Measurements from ENCODE around the gene GLT1D1.

GLT1D1 gene

DNA sequence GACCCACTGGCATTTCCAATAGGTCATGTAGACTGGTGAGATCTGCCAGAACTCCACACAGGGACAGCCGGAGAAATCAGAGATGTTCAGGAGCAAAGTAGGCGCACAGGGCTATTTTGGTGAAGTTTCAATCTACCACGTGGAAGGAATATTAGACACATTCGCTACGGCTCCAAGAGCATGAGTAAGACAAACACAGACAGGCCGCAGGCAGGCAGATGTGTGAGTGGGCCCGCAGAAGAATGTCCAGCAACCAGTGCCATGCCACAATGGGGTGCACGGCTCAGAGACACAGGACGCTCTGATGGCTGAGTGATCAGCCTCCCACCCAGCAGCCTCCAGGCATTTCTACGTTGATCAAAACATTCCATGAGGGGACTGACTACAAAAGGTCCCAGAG is 39.9 kb upstream of the GLT1D1 start:
- TF ChIP-seq POU2F2 (IDR thresholded peaks at IDR 0.05; ENCODE audit: low read depth, low read length) (no peak), POLR2AphosphoS5 (IDR thresholded peaks at IDR 0.05; ENCODE audit: low read depth, low read length) (peak; percentile 15; the same call in 1 of the 2 replicates)
- DNase-seq (ENCODE audit: insufficient read length, low spot score) (no peak), FAIRE-seq (no peak)

DNA sequence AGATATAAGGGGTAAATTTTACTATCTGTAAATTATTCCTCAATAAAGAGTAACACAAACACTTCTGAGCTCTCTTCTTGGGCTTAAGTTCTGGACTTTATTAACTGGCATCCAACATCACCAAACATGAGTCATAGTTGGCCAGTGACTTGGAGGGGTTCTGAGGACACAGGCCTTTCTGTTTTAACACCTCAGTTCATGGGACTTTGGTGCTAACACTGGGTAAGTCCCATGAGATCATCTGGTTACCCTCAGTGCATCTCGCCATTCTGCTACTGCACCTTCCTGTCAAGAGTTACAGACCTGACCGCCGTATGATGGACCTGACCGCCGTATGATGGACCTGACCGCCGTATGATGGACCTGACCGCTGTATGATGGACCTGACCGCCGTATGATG is 39.4 kb upstream of the GLT1D1 start:
- DNase-seq (ENCODE audit: insufficient read length, low spot score) (no peak), FAIRE-seq (peak; percentile 48)
- TF ChIP-seq SPI1 (IDR thresholded peaks at IDR 0.05; ENCODE audit: low read depth, low read length), result no peak
- no peak for TF ChIP-seq POU2F2 (IDR thresholded peaks at IDR 0.05; ENCODE audit: low read depth, low read length)
- TF ChIP-seq POLR2A (IDR thresholded peaks at IDR 0.05; ENCODE audit: low read depth, low read length), result no peak
- no peak for TF ChIP-seq TAF1 (IDR thresholded peaks at IDR 0.05; ENCODE audit: low read depth, low read length)
- no peak for TF ChIP-seq POLR2AphosphoS5 (IDR thresholded peaks at IDR 0.05; ENCODE audit: low read depth, low read length)
- no peak for TF ChIP-seq PAX5 (IDR thresholded peaks at IDR 0.05; ENCODE audit: insufficient read depth, low read length, severe bottlenecking)

DNA sequence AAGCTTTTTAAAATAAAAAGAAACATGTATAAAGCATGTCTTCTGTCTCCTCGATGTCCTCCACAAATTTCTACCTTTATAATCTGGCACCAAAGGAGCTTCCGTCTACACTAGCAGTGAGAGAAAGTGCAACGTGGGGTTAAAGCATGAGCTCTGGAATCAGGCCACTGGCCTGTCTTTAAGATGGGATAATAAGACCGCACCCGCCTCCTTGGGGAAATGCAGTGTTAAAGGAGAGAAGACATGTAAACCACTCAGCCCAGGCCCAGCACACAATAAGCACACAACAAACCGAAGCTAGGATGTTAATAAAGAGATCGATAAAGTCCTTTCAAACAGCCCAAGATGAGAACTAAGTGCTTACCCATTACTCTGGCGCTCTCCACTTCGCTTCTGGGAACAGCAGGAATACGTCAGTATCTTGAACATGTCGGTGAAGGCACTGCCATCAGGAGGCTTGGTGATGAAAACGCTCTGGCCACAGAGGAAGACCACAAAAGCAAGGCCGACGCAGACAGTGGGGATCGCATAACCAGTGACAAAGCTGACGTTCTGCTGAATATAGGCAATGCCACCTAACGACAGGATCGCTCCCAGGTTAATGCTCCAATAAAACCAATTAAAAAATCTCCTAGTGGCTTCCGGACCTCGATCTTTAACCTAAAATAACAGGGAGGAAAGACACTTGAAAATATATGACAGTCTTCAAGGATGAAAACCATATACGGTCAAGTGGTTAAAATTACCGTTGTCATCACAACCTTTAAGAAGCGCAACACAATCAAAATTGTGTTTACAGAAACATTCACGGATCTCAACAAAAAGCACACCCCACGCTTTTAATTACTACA is 38.6 kb upstream of the GLT1D1 start:
- FAIRE-seq (no peak), DNase-seq (ENCODE audit: insufficient read length, low spot score) (no peak)
- TF ChIP-seq POU2F2 (IDR thresholded peaks at IDR 0.05; ENCODE audit: low read depth, low read length), result no peak
- TF ChIP-seq POLR2AphosphoS5 (IDR thresholded peaks at IDR 0.05; ENCODE audit: low read depth, low read length), result 0 out of 2 replicates have a peak, but pooled peaks have one; percentile 11
- TF ChIP-seq PAX5 (IDR thresholded peaks at IDR 0.05; ENCODE audit: insufficient read depth, low read length, severe bottlenecking), result no peak
- no peak for TF ChIP-seq POLR2A (IDR thresholded peaks at IDR 0.05; ENCODE audit: low read depth, low read length)

DNA sequence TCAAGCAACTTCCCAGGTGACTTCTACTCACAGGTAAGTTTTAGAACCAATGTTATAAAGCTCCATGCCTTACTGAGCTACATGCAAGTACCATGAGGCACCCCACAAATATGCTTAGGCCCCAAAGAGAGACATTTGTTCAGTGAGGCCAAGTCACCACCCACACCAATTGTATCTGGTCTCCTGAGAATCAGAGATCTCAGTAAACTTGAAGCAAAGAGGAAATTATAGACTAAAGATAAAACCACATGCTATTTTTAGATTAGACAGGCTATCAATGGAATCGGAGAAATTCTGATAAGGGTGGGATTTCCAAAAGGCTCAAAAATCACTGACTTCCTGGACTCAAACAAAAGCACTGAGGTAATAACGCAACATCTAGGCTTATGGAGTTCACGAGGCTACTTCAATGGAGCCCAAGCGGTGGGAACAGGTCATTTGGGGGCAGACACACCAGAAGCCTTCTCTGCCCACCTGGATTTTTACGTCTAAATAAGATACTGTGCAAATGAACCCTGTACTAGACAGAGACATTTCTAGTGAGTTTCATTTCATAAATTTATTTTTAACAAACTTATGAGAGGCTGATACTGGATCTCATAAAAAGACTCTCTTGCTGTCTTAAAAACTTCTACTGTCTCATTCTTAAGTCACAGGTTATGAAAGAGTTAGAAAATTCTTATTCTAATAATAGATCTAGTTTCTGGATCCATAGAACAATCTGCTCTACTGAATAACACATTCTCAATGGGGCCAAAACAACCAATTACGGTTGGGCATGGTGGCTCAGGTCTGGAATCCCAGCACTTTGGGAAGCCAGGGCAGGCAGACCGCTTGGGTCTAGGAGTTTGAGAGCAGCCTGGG is 37.3 kb upstream of the GLT1D1 start:
- DNase-seq (ENCODE audit: insufficient read length, low spot score) (no peak), FAIRE-seq (peak; percentile 56)
- TF ChIP-seq TAF1 (IDR thresholded peaks at IDR 0.05; ENCODE audit: low read depth, low read length), result no peak
- no peak for TF ChIP-seq POLR2AphosphoS5 (IDR thresholded peaks at IDR 0.05; ENCODE audit: low read depth, low read length)
- TF ChIP-seq POLR2A (IDR thresholded peaks at IDR 0.05; ENCODE audit: low read depth, low read length), result no peak
- no peak for TF ChIP-seq POU2F2 (IDR thresholded peaks at IDR 0.05; ENCODE audit: low read depth, low read length)
- TF ChIP-seq SPI1 (IDR thresholded peaks at IDR 0.05; ENCODE audit: low read depth, low read length), result no peak
- no peak for TF ChIP-seq PAX5 (IDR thresholded peaks at IDR 0.05; ENCODE audit: insufficient read depth, low read length, severe bottlenecking)

DNA sequence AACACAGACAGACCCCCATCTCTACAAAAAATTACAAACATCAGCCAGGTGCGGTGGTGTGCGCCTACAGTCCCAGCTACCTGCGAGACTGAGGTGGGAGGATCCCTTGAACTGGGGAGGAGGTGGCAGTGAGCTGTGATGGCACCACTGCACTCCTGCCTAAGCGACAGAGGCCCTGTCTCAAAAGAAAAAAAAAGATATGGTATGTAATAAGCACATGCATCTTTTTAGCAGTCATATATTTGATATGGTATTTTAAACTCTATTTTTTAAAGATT is 36.7 kb upstream of the GLT1D1 start:
- FAIRE-seq (peak; percentile 82), DNase-seq (ENCODE audit: insufficient read length, low spot score) (no peak)
- TF ChIP-seq POLR2A (IDR thresholded peaks at IDR 0.05; ENCODE audit: low read depth, low read length) (no peak; the same call in 1 of the 2 replicates), POLR2AphosphoS5 (IDR thresholded peaks at IDR 0.05; ENCODE audit: low read depth, low read length) (no peak; the same call in 1 of the 2 replicates), SPI1 (IDR thresholded peaks at IDR 0.05; ENCODE audit: low read depth, low read length) (no peak), POU2F2 (IDR thresholded peaks at IDR 0.05; ENCODE audit: low read depth, low read length) (peak; percentile 47; the same call in 1 of the 2 replicates), TAF1 (IDR thresholded peaks at IDR 0.05; ENCODE audit: low read depth, low read length) (no peak), PAX5 (IDR thresholded peaks at IDR 0.05; ENCODE audit: insufficient read depth, low read length, severe bottlenecking) (no peak)

DNA sequence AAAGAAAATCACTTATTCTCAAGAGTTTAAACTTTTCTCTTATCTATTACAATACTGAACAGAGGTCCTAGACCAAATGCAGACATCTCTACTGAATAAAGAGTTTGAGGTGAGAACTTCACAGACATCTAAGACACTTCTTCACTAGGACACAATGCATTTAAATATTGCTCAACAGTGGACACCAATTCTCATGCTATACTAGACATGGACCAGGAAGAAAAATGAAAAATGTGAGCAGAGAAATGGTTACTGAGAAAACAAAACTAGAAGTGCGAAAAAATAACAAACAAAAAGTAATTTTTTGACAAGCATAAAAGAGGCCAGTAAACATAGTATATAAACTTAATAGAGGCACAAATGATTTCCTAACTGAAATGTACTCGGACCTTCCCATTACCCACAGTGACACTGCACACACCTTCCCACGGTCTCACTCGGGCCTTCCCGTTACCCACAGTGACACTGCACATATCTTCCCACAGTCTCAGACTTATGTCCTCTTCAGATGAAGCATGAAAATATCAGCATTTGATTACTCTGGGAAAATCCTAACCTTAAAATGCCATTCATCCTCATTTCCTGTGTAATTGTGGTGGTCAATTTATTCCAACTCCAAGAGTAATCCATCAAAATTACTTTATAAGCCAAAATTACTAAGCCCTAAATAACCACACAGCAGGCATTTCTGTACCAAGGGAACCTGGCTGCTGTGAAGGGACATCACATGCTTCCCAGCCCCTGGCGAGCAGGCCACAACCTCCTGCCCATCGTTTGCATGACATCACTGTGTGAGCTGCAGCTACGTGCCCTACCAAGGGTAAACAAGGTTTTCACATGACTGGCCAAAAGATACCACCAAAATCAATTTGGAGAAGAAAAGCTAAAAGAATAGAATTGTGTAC is 35.9 kb upstream of the GLT1D1 start:
- DNase-seq (ENCODE audit: insufficient read length, low spot score), result no peak
- TF ChIP-seq POLR2A (IDR thresholded peaks at IDR 0.05; ENCODE audit: low read depth, low read length) (peak; percentile 42; the same call in 1 of the 2 replicates), PAX5 (IDR thresholded peaks at IDR 0.05; ENCODE audit: insufficient read depth, low read length, severe bottlenecking) (no peak), POLR2AphosphoS5 (IDR thresholded peaks at IDR 0.05; ENCODE audit: low read depth, low read length) (peak; percentile 7), SPI1 (IDR thresholded peaks at IDR 0.05; ENCODE audit: low read depth, low read length) (no peak; the same call in 1 of the 2 replicates)
- no peak for FAIRE-seq

DNA sequence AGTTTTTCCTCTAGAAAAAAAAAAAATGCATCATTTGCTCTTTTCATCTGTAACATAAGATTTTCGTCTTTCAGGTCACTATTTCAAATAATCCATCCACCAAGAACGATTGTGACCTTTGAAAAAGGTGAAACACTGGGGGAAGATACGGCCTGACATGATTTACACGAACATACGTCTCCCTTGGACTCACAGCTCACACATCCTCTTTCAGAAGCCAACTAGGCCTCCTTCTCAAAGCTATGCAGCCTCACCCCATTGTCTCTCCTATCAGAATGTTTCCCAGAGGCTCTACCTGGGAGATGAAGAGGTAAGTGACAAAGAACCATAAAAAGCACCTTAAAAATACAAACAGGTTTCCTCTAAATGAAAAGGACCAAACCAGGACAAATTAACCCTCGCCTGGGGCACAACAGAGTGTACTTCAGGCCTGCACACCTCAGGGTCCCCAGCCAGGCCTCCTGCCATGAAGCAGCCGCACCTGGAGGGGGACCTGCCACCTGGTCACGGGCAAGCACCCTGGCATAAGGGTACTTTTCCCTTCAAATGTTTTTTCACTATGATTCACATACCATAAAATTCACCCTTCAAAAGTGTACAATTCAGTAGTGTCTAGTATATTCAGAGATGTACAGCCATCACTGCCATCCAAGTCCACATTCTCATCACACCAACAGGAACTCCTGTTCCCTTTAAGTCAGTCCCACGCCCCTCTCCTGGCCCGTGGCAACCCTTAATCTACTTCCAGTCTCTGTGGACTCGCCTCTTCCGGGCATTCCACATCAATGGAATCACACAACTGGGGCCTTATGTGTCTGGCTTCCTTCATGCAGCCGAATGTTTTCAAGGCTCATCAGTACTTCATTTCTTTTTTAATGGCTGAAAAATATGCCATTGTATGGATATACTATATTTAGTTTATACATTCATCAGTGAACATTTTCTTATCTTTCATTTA is 34.9 kb upstream of the GLT1D1 start:
- FAIRE-seq (peak; percentile 93), DNase-seq (ENCODE audit: insufficient read length, low spot score) (no peak)
- TF ChIP-seq SPI1 (IDR thresholded peaks at IDR 0.05; ENCODE audit: low read depth, low read length) (peak; percentile 84), TAF1 (IDR thresholded peaks at IDR 0.05; ENCODE audit: low read depth, low read length) (no peak; the same call in 1 of the 2 replicates), PAX5 (IDR thresholded peaks at IDR 0.05; ENCODE audit: insufficient read depth, low read length, severe bottlenecking) (no peak), POLR2AphosphoS5 (IDR thresholded peaks at IDR 0.05; ENCODE audit: low read depth, low read length) (peak; percentile 34), POU2F2 (IDR thresholded peaks at IDR 0.05; ENCODE audit: low read depth, low read length) (0 out of 2 replicates have a peak, but pooled peaks have one; percentile 45), POLR2A (IDR thresholded peaks at IDR 0.05; ENCODE audit: low read depth, low read length) (no peak; the same call in 1 of the 2 replicates)

Data from GM12891 (cell line).